Subcutaneous adipose tissue (tissue), 4 donors: ENCODE data around the gene CD44. TPM values are rescaled to one million over a fixed set of nuclear protein-coding genes. Genes with fewer than 3 reads are reported as not detected.

Experiments
- total RNA-seq, 4 donors: library from RNA; depleted of rRNA; stranded (reverse); fragments of >200 nt; gene quantifications; one replicate each; pipeline ENCODE4 v1.1.0, GENCODE V29; 2016

CD44 gene
- total RNA-seq, 4 donors from 2014 or later, result 103 to 438 (median 231) TPM

Other genes with a start within 250 kb of the CD44 start
- gene APIP, start 222.8 kb upstream of the CD44 start, total RNA-seq, result 10 to 100 TPM; 36.9 to 62.8 (median 50.7) TPM
- gene PDHX, start 222.6 kb upstream of the CD44 start, total RNA-seq, result 10 to 100 TPM; 34.8 to 52.0 (median 46.1) TPM